ENCODE results near the gene CACNA1C.

CACNA1C gene

GRCh38 chr12:2652401-2653081 lies 599.8 kb downstream of the CACNA1C start:
- Mint-ChIP-seq H3K9me3 (peaks cover 6% of the 10 kb centered on the region), H3K4me3 (no peak overlapping the region), H3K27ac (no peak overlapping the region), H3K4me1 (no peaks in the 10 kb centered on the region), H3K27me3 (peaks cover 2% of the 10 kb centered on the region), H3K36me3 (no peaks in the 10 kb centered on the region)

GRCh38 chr12:2653461-2653965 lies 600.7 kb downstream of the CACNA1C start:
- Mint-ChIP-seq H3K27ac (no peak overlapping the region), H3K27me3 (peaks cover 2% of the 10 kb centered on the region), H3K4me1 (no peaks in the 10 kb centered on the region), H3K4me3 (no peak overlapping the region), H3K36me3 (no peaks in the 10 kb centered on the region), H3K9me3 (peaks cover 6% of the 10 kb centered on the region)

- Mint-ChIP-seq H3K27me3 (peaks cover 2% of the 10 kb centered on the region), H3K4me1 (no peaks in the 10 kb centered on the region)
Observed at GRCh38 chr12:2654311-2654710, 601.5 kb downstream of the CACNA1C start.

DNA sequence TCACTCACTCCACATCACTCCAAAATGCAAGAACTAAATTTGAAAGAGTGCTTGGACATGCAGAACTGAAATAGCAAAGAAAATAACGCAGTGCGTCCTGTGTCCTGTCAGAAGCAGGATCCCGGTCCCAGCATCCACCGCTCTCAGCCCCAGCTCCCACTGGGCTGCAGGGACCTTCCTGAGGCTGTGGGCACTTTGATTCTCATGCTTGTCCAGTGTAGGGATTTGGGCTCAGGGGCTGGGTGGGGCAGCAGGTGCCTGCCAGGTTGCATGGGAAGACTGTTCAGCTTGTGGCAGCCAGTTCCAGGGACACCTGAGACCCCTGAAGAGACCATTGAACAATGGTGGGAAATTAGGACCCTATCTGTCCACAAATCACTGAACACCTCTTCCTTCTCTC lies 602.0 kb downstream of the CACNA1C start:
- Mint-ChIP-seq H3K4me3 (no peak overlapping the region), H3K27me3 (peaks cover under 1% of the 10 kb centered on the region), H3K36me3 (no peaks in the 10 kb centered on the region), H3K4me1 (no peaks in the 10 kb centered on the region), H3K27ac (no peak overlapping the region), H3K9me3 (peaks cover 6% of the 10 kb centered on the region)

More at GRCh38 chr12:2654311-2654710, 601.5 kb downstream of the CACNA1C start:
- Mint-ChIP-seq H3K27ac (no peak overlapping the region), H3K36me3 (no peaks in the 10 kb centered on the region), H3K4me3 (no peak overlapping the region), H3K9me3 (peaks cover 6% of the 10 kb centered on the region)

DNA sequence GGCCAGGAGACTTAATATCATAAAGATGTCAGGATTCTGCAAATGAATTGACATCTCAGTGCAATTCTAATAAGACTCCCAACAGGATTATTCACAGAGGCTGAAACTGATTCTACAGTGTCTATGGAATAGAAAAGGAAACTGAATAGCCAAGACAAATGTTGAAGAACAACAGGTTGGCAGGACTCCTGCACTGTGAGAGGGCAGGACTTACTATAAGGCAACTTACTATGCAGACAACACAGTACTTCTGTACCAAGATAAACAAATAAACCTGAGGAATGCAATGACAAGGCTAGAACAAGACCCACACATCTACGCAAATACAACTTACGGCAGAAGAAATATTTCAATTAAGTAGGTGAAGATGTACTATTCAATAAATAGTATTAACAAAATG lies 609.7 kb downstream of the CACNA1C start:
- no peak overlapping the region for H3K27ac Mint-ChIP-seq
- H3K27me3 Mint-ChIP-seq: no peaks in the 10 kb centered on the region
- H3K9me3 Mint-ChIP-seq: no peaks in the 10 kb centered on the region
- H3K4me3 Mint-ChIP-seq: no peak overlapping the region
- no peaks in the 10 kb centered on the region for H3K4me1 Mint-ChIP-seq
- H3K36me3 Mint-ChIP-seq: peaks cover 2% of the 10 kb centered on the region

GRCh38 chr12:2664721-2665577 lies 612.2 kb downstream of the CACNA1C start:
- H3K27me3 Mint-ChIP-seq: no peaks in the 10 kb centered on the region
- H3K4me1 Mint-ChIP-seq: no peaks in the 10 kb centered on the region
- peaks cover 2% of the 10 kb centered on the region for H3K36me3 Mint-ChIP-seq
- no peak overlapping the region for H3K27ac Mint-ChIP-seq
- H3K9me3 Mint-ChIP-seq: no peaks in the 10 kb centered on the region
- H3K4me3 Mint-ChIP-seq: no peak overlapping the region

- H3K4me3 Mint-ChIP-seq: no peak overlapping the region
- H3K4me1 Mint-ChIP-seq: no peaks in the 10 kb centered on the region
Observed at GRCh38 chr12:2666411-2666810, 613.6 kb downstream of the CACNA1C start.

GRCh38 chr12:2666846-2667245 lies 614.1 kb downstream of the CACNA1C start:
- Mint-ChIP-seq H3K36me3 (peaks cover 2% of the 10 kb centered on the region), H3K4me3 (no peak overlapping the region), H3K4me1 (no peaks in the 10 kb centered on the region), H3K27me3 (no peaks in the 10 kb centered on the region), H3K27ac (no peak overlapping the region), H3K9me3 (no peaks in the 10 kb centered on the region)

More at GRCh38 chr12:2666411-2666810, 613.6 kb downstream of the CACNA1C start:
- Mint-ChIP-seq H3K9me3 (no peaks in the 10 kb centered on the region), H3K27ac (no peak overlapping the region), H3K36me3 (peaks cover 2% of the 10 kb centered on the region), H3K27me3 (no peaks in the 10 kb centered on the region)

GRCh38 chr12:2667716-2668440 lies 615.1 kb downstream of the CACNA1C start:
- Mint-ChIP-seq H3K36me3 (peaks cover 2% of the 10 kb centered on the region), H3K9me3 (no peaks in the 10 kb centered on the region), H3K27me3 (no peaks in the 10 kb centered on the region), H3K27ac (no peak overlapping the region), H3K4me1 (no peaks in the 10 kb centered on the region), H3K4me3 (no peak overlapping the region)

- Mint-ChIP-seq H3K36me3 (peaks cover 2% of the 10 kb centered on the region), H3K4me3 (no peak overlapping the region), H3K27ac (no peak overlapping the region)
Observed at GRCh38 chr12:2668816-2669215, 616.0 kb downstream of the CACNA1C start.

DNA sequence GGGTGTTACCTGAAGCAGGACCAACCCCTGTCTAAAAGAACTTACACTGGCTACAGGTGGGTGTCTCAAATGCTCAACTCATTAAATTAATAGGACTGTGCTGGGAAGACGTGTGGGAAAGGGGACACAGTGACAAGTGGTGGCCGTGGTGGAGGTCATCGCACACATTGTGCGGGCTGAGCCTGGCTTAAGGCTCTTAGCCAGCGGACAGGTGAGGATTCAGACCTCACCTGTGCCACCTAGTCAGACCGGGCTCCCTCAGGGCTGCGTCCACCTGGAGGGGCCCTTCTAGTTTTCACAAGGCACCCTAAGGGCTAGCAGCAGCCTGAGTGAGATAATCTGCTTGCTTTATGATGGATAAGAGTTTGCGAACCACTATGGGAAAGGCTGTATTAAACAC lies 616.8 kb downstream of the CACNA1C start:
- no peaks in the 10 kb centered on the region for H3K9me3 Mint-ChIP-seq
- peaks cover 2% of the 10 kb centered on the region for H3K36me3 Mint-ChIP-seq
- no peaks in the 10 kb centered on the region for H3K4me1 Mint-ChIP-seq
- no peaks in the 10 kb centered on the region for H3K27me3 Mint-ChIP-seq
- H3K4me3 Mint-ChIP-seq: no peak overlapping the region
- no peak overlapping the region for H3K27ac Mint-ChIP-seq

More at GRCh38 chr12:2668816-2669215, 616.0 kb downstream of the CACNA1C start:
- Mint-ChIP-seq H3K9me3 (no peaks in the 10 kb centered on the region), H3K27me3 (no peaks in the 10 kb centered on the region), H3K4me1 (no peaks in the 10 kb centered on the region)

- H3K27me3 Mint-ChIP-seq: no peaks in the 10 kb centered on the region
- H3K4me3 Mint-ChIP-seq: no peak overlapping the region
- no peaks in the 10 kb centered on the region for H3K9me3 Mint-ChIP-seq
- H3K36me3 Mint-ChIP-seq: no peaks in the 10 kb centered on the region
- no peaks in the 10 kb centered on the region for H3K4me1 Mint-ChIP-seq
- H3K27ac Mint-ChIP-seq: no peak overlapping the region
Observed at GRCh38 chr12:2672863-2673262, 620.1 kb downstream of the CACNA1C start.

DNA sequence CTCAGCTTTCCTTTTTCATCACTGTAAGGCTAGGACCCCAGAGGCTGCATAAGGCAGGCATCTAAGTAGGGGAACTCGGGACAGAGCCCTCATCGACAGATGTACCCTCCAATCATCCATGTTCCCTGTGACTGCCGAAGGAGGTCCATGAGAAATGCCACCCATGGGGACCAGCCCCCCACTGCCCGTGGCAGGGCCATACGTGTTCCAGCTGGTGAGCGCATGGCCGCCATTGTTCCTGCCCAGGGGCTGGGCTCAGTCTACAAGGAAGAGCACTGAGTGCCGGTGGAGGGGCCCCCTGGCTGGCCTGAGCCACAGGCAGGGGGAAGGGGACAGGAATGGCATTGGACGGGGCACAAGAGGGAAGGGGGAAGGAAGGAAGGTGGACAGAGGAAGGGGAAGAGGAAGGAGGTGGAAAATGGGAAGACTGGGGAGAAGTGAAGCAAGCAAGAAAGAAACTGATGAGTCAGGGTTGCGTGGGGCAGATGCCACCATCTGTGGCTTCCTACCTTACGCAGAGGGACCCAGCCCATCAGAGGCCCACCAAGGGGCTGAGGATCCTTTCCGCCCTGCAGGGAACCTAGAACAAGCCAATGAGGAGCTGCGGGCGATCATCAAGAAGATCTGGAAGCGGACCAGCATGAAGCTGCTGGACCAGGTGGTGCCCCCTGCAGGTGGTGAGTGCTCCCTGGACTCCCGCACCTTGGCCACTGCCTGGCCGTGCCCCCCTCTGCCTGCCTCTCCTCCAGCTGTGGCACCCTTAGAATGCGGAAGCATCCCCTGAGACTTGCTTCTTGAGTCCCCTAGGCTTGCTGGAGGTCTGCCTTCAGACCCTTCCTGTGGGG lies 621.4 kb downstream of the CACNA1C start:
- Mint-ChIP-seq H3K4me1 (no peaks in the 10 kb centered on the region), H3K27ac (no peak overlapping the region), H3K9me3 (no peaks in the 10 kb centered on the region), H3K36me3 (no peaks in the 10 kb centered on the region), H3K4me3 (no peak overlapping the region), H3K27me3 (no peaks in the 10 kb centered on the region)

GRCh38 chr12:2675776-2676175 lies 623.0 kb downstream of the CACNA1C start:
- Mint-ChIP-seq H3K4me1 (no peaks in the 10 kb centered on the region), H3K27ac (no peak overlapping the region), H3K36me3 (no peaks in the 10 kb centered on the region), H3K9me3 (no peaks in the 10 kb centered on the region), H3K4me3 (no peak overlapping the region), H3K27me3 (no peaks in the 10 kb centered on the region)

All from activated naive CD4-positive, alpha-beta T cell treated with anti-CD3 and anti-CD28 coated beads, Interleukin-2, amount 50 U/mL, for 24 hours (primary cell).